Transverse colon (tissue), 4 donors: Measurements from ENCODE around the gene ASB14.

Experiments
- CTCF ChIP-seq, 5 experiments: fragments of 200-600 bp in 3 of 5; fragments of 450-650 bp in 2 of 5; sonication (generic) in 3 of 5; IDR thresholded peaks; 1 replicate in 2 of 5; 2 replicates in 3 of 5; pipeline ENCODE4 v1.5.1; 2016 to 2017; ENCODE audit warnings: antibody characterized with exemption in 5 of 5, inconsistent platforms in 3 of 5, mild to moderate bottlenecking in 2 of 5, moderate library complexity in 1 of 5
- POLR2AphosphoS5 ChIP-seq, 3 donors: sonication (generic); formaldehyde crosslinking; IDR thresholded peaks; one replicate each; pipeline ENCODE4 v1.6.1; 2016; ENCODE audit warnings: antibody characterized with exemption in 3 of 3

GRCh38 chr3:57298041-57298440 lies 5.6 kb upstream of the ASB14 start:
- TF ChIP-seq POLR2AphosphoS5 (IDR thresholded peaks at IDR 0.05) (no peak), CTCF (IDR thresholded peaks at IDR 0.05) (no peak)
